Aorta (tissue), 5 donors: ENCODE results near the gene MEP1B. TPM values are rescaled to one million over a fixed set of nuclear protein-coding genes. Genes with fewer than 3 reads are reported as not detected.

Experiments
- ATAC-seq: fragments of 200-7000 bp; cut with Tn5 transposase; one replicate; pipeline ENCODE4 v1.9.1; 2022; ENCODE audit warnings: moderate library complexity; ENCODE audit not compliant: low FRiP score
- DNase-seq, 2 donors: peaks; one replicate each; pipeline ENCODE4 v3.0.0-alpha.2; 2020
- H3K27ac ChIP-seq, 2 donors: one replicate each; pipeline ENCODE4 v1.5.1; 2013; ENCODE audit warnings: low read length in 2 of 2, mild to moderate bottlenecking in 2 of 2, moderate library complexity in 2 of 2, control low read depth in 1 of 2, inconsistent platforms in 1 of 2, low read depth in 1 of 2
- H3K27me3 ChIP-seq, 2 donors: one replicate each; pipeline ENCODE4 v1.6.1; 2013; ENCODE audit warnings: control low read depth in 1 of 2, low read length in 1 of 2, mild to moderate bottlenecking in 1 of 2, moderate library complexity in 1 of 2; ENCODE audit not compliant: insufficient read depth in 2 of 2, control insufficient read depth in 1 of 2
- H3K36me3 ChIP-seq, 2 donors: one replicate each; pipeline ENCODE4 v1.6.1; 2013; ENCODE audit warnings: control low read depth in 1 of 2, low read length in 1 of 2, mild to moderate bottlenecking in 1 of 2; ENCODE audit not compliant: insufficient read depth in 2 of 2, control insufficient read depth in 1 of 2
- H3K4me1 ChIP-seq, 2 donors: one replicate each; pipeline ENCODE4 v1.6.1; 2013; ENCODE audit warnings: low read length in 2 of 2, control low read depth in 1 of 2, mild to moderate bottlenecking in 1 of 2, moderate library complexity in 1 of 2; ENCODE audit not compliant: insufficient read depth in 2 of 2, control insufficient read depth in 1 of 2
- H3K4me3 ChIP-seq, 2 donors: one replicate each; pipeline ENCODE4 v1.5.1; 2013; ENCODE audit warnings: low read length in 2 of 2, control low read depth in 1 of 2, mild to moderate bottlenecking in 1 of 2
- H3K9me3 ChIP-seq: one replicate; pipeline ENCODE4 v1.6.1; 2013; ENCODE audit warnings: mild to moderate bottlenecking, low read length; ENCODE audit not compliant: control insufficient read depth
- WGBS, 2 donors: extraction: QIAGEN DNeasy Blood & Tissue Kit; methylation state at CpG; one replicate each; pipeline ENCODE4 v1.1.7; 2013; 5-methylcytosine and 5-hydroxymethylcytosine counted together
- intact Hi-C, 2 donors: fragments of 100-400 bp; cut with DNase I; formaldehyde crosslinking; loops; one replicate each; pipeline versions ENCODE4 v1.14.2 to v1.15.0; 2022
- polyA plus RNA-seq, 2 donors: library from polyadenylated mRNA; stranded (reverse); fragments of 200-250 nt; gene quantifications; one replicate each; pipeline ENCODE4 v1.2.3, GENCODE V29; 2013
- total RNA-seq, 2 donors: library from RNA; stranded (reverse); fragmentation: NEBNext Ultra II Directional; extraction: Animal tissue kit (Norgen Biotek cat#: 25700); gene quantifications; one replicate each; pipeline ENCODE4 v1.2.1, GENCODE V29; 2021
- donor health status: healthy with polysubstance abuse.
- donor health status: Bipolar disorder and iron deficiency.
- donor health status: DM: no; HTN: no; CAD: no.
- donor health status: DM: no; HTN: no; CAD: no.
- donor health status: DM: yes; HTN: yes; CAD: no.

The MEP1B gene
- total and polyA plus RNA-seq, 4 donors: 6.0 TPM; not detected in 3

- H3K27ac ChIP-seq: no peak overlapping the region
- WGBS, 2 donors: 96% methylated on average over 32 of the region's 32 CpGs
- H3K36me3 ChIP-seq: no peaks in the 10 kb centered on the region
- no peaks in the 10 kb centered on the region for H3K4me1 ChIP-seq
- ATAC-seq (no peak), DNase-seq (no peak)
- no peaks in the 10 kb centered on the region for H3K9me3 ChIP-seq
- no peaks in the 10 kb centered on the region for H3K27me3 ChIP-seq
- H3K4me3 ChIP-seq: no peak overlapping the region
- intact Hi-C loops: no loop called here
Measured at GRCh38 chr18:32195881-32196815, 6.3 kb downstream of the MEP1B start.

GRCh38 chr18:32200766-32201165 is 10.9 kb downstream of the MEP1B start:
- WGBS, 2 donors: 70 to 76% methylated on average over 2 of the region's 2 CpGs
- Histone ChIP-seq H3K27me3 (no peaks in the 10 kb centered on the region), H3K27ac (no peak overlapping the region), H3K4me3 (no peak overlapping the region), H3K9me3 (no peaks in the 10 kb centered on the region), H3K4me1 (no peaks in the 10 kb centered on the region), H3K36me3 (no peaks in the 10 kb centered on the region)
- DNase-seq (no peak), ATAC-seq (no peak)
- intact Hi-C loops: no loop called here

- intact Hi-C loops: no loop called here
- 79% methylated on average over 3 of the region's 3 CpGs for WGBS, 2 donors
- ATAC-seq: no peak
- Histone ChIP-seq H3K27ac (no peak overlapping the region), H3K4me1 (no peaks in the 10 kb centered on the region), H3K9me3 (no peaks in the 10 kb centered on the region), H3K4me3 (no peak overlapping the region), H3K36me3 (no peaks in the 10 kb centered on the region), H3K27me3 (no peaks in the 10 kb centered on the region)
- no peak for DNase-seq
Measured at GRCh38 chr18:32201948-32202672, 12.3 kb downstream of the MEP1B start.

GRCh38 chr18:32208023-32208422 is 18.2 kb downstream of the MEP1B start:
- ATAC-seq (no peak), DNase-seq (no peak)
- no peak overlapping the region for H3K27ac ChIP-seq
- H3K27me3 ChIP-seq: no peaks in the 10 kb centered on the region
- H3K4me1 ChIP-seq: no peaks in the 10 kb centered on the region
- intact Hi-C loops: no loop called here
- WGBS, 2 donors: 22 to 34% methylated on average over 2 of the region's 2 CpGs
- H3K36me3 ChIP-seq: no peaks in the 10 kb centered on the region
- H3K4me3 ChIP-seq: no peak overlapping the region
- H3K9me3 ChIP-seq: no peaks in the 10 kb centered on the region

- Histone ChIP-seq H3K36me3 (no peaks in the 10 kb centered on the region), H3K4me3 (no peak overlapping the region), H3K27me3 (no peaks in the 10 kb centered on the region), H3K27ac (no peak overlapping the region), H3K9me3 (no peaks in the 10 kb centered on the region), H3K4me1 (no peaks in the 10 kb centered on the region)
- ATAC-seq: no peak
- DNase-seq: no peak
- WGBS, 2 donors: 12 to 25% methylated on average over 3 of the region's 3 CpGs
- intact Hi-C loops: no loop called here
Measured at GRCh38 chr18:32208577-32208976, 18.7 kb downstream of the MEP1B start.

- intact Hi-C loops: no loop called here
- Histone ChIP-seq H3K9me3 (no peaks in the 10 kb centered on the region), H3K27ac (no peak overlapping the region), H3K27me3 (no peaks in the 10 kb centered on the region), H3K4me1 (no peaks in the 10 kb centered on the region), H3K4me3 (no peak overlapping the region), H3K36me3 (no peaks in the 10 kb centered on the region)
- ATAC-seq: no peak
- DNase-seq: no peak
- WGBS, 2 donors: 81 to 89% methylated on average over 10 of the region's 10 CpGs
Measured at GRCh38 chr18:32209685-32210445, 20.0 kb downstream of the MEP1B start.

GRCh38 chr18:32213693-32214092 is 23.9 kb downstream of the MEP1B start:
- intact Hi-C loops: no loop called here
- no peaks in the 10 kb centered on the region for H3K36me3 ChIP-seq
- 88 to 92% methylated on average over 2 of the region's 2 CpGs for WGBS, 2 donors
- H3K4me1 ChIP-seq: no peaks in the 10 kb centered on the region
- no peak overlapping the region for H3K27ac ChIP-seq
- no peaks in the 10 kb centered on the region for H3K9me3 ChIP-seq
- no peaks in the 10 kb centered on the region for H3K27me3 ChIP-seq
- no peak for ATAC-seq
- H3K4me3 ChIP-seq: no peak overlapping the region
- no peak for DNase-seq

GRCh38 chr18:32216390-32216789 is 26.6 kb downstream of the MEP1B start:
- Histone ChIP-seq H3K27me3 (no peaks in the 10 kb centered on the region), H3K4me1 (no peaks in the 10 kb centered on the region), H3K27ac (no peak overlapping the region), H3K4me3 (no peak overlapping the region), H3K9me3 (no peaks in the 10 kb centered on the region), H3K36me3 (no peaks in the 10 kb centered on the region)
- WGBS, 2 donors: 95 to 98% methylated on average over 2 of the region's 2 CpGs
- ATAC-seq: no peak
- DNase-seq: no peak
- intact Hi-C loops: no loop called here
